B cell (primary cell): ENCODE data around the gene CDRT15.

Experiments
- EZH2 ChIP-seq: IDR thresholded peaks from 2 replicates; pipeline ENCODE4 v1.6.1; 2012; ENCODE audit warnings: borderline replicate concordance, low read depth, mild to moderate bottlenecking, moderate library complexity, low read length; ENCODE audit not compliant: insufficient read depth, poor library complexity, severe bottlenecking
- TF ChIP-seq, protein P1 (sequence below): fragments of 200-600 bp; IDR thresholded peaks from one replicate; pipeline ENCODE4 v1.8.0; 2022; ENCODE audit warnings: antibody characterized with exemption, mild to moderate bottlenecking

DNA sequence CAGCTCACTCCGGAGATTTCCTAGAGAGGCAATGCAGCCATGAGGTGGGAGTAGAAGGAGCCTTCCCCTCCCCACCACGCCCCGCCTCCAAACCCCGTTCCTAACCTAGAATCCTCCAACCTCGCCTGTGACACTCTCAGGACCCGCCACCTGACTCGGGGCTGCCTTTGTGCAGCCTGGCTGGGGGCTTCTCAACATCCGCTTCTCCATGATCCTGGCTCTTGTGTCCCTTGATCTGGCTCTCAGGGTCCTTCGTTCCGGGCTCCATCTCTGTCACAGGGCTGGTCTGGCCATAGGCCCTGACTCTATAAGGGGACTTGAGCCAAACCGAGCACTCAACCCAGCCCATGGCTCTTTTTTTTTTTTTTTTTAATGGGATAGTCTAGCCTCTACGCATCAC is 24.3 kb downstream of the CDRT15 start:
- no peak for TF ChIP-seq EZH2
- TF ChIP-seq, protein P1, sequence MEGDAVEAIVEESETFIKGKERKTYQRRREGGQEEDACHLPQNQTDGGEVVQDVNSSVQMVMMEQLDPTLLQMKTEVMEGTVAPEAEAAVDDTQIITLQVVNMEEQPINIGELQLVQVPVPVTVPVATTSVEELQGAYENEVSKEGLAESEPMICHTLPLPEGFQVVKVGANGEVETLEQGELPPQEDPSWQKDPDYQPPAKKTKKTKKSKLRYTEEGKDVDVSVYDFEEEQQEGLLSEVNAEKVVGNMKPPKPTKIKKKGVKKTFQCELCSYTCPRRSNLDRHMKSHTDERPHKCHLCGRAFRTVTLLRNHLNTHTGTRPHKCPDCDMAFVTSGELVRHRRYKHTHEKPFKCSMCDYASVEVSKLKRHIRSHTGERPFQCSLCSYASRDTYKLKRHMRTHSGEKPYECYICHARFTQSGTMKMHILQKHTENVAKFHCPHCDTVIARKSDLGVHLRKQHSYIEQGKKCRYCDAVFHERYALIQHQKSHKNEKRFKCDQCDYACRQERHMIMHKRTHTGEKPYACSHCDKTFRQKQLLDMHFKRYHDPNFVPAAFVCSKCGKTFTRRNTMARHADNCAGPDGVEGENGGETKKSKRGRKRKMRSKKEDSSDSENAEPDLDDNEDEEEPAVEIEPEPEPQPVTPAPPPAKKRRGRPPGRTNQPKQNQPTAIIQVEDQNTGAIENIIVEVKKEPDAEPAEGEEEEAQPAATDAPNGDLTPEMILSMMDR = no peak
